CD4-positive, alpha-beta T cell (primary cell): ENCODE data around the gene C16orf95. TPM values are rescaled to one million over a fixed set of nuclear protein-coding genes. Genes with fewer than 3 reads are reported as not detected.

ENCODE experiments used
- ATAC-seq: fragments of 200-7000 bp; cut with Tn5 transposase; one replicate; pipeline ENCODE4 v1.10.0; 2022; ENCODE audit warnings: mild to moderate bottlenecking; ENCODE audit not compliant: poor library complexity
- CTCF ChIA-PET: fragments of 350-600 bp; sonication (Branson Sonifier 250); formaldehyde crosslinking; loops from one replicate; lab custom pipeline; 2021; ENCODE audit warnings: antibody characterized with exemption, inconsistent platforms; lab: Charles Lee
- POLR2A ChIA-PET: fragments of 350-600 bp; sonication (Branson Sonifier 250); formaldehyde crosslinking; loops from one replicate; lab custom pipeline; 2021; ENCODE audit warnings: antibody characterized with exemption, inconsistent platforms; lab: Charles Lee
- DNase-seq, 14 experiments: peaks; one replicate each; pipeline ENCODE4 v3.0.0-alpha.2; 2013 to 2020; ENCODE audit warnings: mixed read lengths in 2 of 14
- H3K27ac ChIP-seq, 2 donors: one replicate each; pipeline versions ENCODE4 v1.5.1 to v1.7.0; 2013; ENCODE audit warnings: low read length in 2 of 2, low read depth in 1 of 2, mild to moderate bottlenecking in 1 of 2
- H3K27me3 ChIP-seq, 2 experiments: 1 replicate in 1 of 2; 2 replicates in 1 of 2; pipeline versions ENCODE4 v1.6.1 to v1.7.0; 2013; ENCODE audit warnings: low read length in 2 of 2, control low read depth in 1 of 2, mild to moderate bottlenecking in 1 of 2, moderate library complexity in 1 of 2; ENCODE audit not compliant: insufficient read depth in 2 of 2, control insufficient read depth in 1 of 2
- H3K36me3 ChIP-seq: one replicate; pipeline ENCODE4 v1.6.1; 2013; ENCODE audit warnings: low read length, control low read depth; ENCODE audit not compliant: insufficient read depth
- H3K4me1 ChIP-seq: one replicate; pipeline ENCODE4 v1.6.1; 2013; ENCODE audit warnings: low read length, control low read depth; ENCODE audit not compliant: insufficient read depth
- H3K4me3 ChIP-seq: one replicate; pipeline ENCODE4 v1.5.1; 2013; ENCODE audit warnings: mild to moderate bottlenecking, low read length, moderate library complexity
- H3K9me3 ChIP-seq, 2 experiments: 1 replicate in 1 of 2; 2 replicates in 1 of 2; pipeline versions ENCODE4 v1.6.1 to v1.7.0; 2013; ENCODE audit warnings: low read length in 2 of 2, mild to moderate bottlenecking in 2 of 2, control low read depth in 1 of 2, moderate library complexity in 1 of 2; ENCODE audit not compliant: control insufficient read depth in 1 of 2, insufficient read depth in 1 of 2
- H3K27ac Mint-ChIP-seq: one replicate; pipeline ENCODE4 v1.8.0; 2020; ENCODE audit warnings: mixed read lengths
- H3K27me3 Mint-ChIP-seq: one replicate; pipeline ENCODE4 v1.8.0; 2021; ENCODE audit warnings: mixed read lengths
- H3K36me3 Mint-ChIP-seq: one replicate; pipeline ENCODE4 v1.8.0; 2021; ENCODE audit warnings: low read depth, mixed read lengths
- H3K4me1 Mint-ChIP-seq: one replicate; pipeline ENCODE4 v1.8.0; 2021; ENCODE audit warnings: low read depth, mixed read lengths
- H3K4me3 Mint-ChIP-seq: one replicate; pipeline ENCODE4 v1.8.0; 2020; ENCODE audit warnings: mild to moderate bottlenecking, mixed read lengths
- H3K9me3 Mint-ChIP-seq: one replicate; pipeline ENCODE4 v1.8.0; 2020; ENCODE audit warnings: mixed read lengths
- intact Hi-C, 2 experiments: fragments of 100-400 bp; cut with DNase I in 1 of 2; cut with micrococcal nuclease in 1 of 2; formaldehyde crosslinking; loops; one replicate each; pipeline versions ENCODE4 v1.15.1 to v1.9.0; 2023 to 2025; cut with DNase I, micrococcal nuclease
- total RNA-seq, 174 experiments: library from RNA in 2 of 174; stranded (reverse) in 2 of 174; gene quantifications; one replicate each; pipeline ENCODE4 v1.2.3 and lab custom pipeline; 2021 to 2026
- TF ChIP-seq, protein P1 (sequence below): fragments of 200-600 bp; IDR thresholded peaks from one replicate; pipeline ENCODE4 v1.8.0; 2022; ENCODE audit warnings: antibody characterized with exemption, mild to moderate bottlenecking

The C16orf95 gene
- total RNA-seq, 2 experiments from 2014 or later = 0.74 to 1.2 TPM

DNA sequence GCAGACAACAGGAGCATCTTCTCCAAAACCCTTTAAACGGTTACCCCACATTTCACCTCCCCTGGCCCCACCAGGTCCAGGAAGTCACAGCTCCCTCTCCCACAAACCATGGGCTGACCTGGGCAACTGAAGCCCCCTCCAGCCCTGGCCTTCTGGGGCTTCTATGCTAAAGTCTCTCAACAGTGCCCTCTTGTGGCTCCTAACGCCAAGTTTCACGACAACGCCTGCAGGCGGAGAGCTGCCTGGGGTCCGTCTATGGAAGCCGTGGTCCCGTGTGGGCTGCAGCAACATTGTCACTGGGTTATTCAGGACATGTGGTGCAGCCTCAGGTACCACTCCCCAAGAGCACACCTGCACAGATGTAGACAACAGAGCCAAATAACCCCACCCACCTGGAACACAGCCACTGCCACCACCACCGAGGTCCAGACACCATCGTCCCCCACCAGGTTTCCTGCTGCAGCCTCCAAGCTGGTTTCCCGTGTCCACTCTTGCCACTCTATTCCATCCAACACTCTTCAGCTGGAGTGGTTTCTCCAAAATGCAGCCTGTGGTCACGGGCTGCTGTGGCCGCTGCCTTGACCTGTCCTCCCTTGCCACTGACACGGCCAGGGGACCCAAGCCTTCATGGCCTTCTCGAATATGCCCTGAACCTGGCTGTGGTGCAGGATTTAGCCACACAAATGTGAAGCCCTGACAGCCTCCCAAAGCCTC lies 19.1 kb downstream of the C16orf95 start:
- Mint-ChIP-seq H3K4me1 (peaks cover 8% of the 10 kb centered on the region), H3K9me3 (no peaks in the 10 kb centered on the region), H3K4me3 (no peak overlapping the region), H3K27me3 (no peaks in the 10 kb centered on the region), H3K36me3 (no peaks in the 10 kb centered on the region), H3K27ac (no peak overlapping the region)
- Histone ChIP-seq H3K4me3 (no peak overlapping the region), H3K27ac (no peak overlapping the region), H3K4me1 (peaks cover 3% of the 10 kb centered on the region), H3K27me3 (no peaks in the 10 kb centered on the region), H3K36me3 (no peaks in the 10 kb centered on the region), H3K9me3 (no peaks in the 10 kb centered on the region)
- ChIA-PET POLR2A (no interaction called here), CTCF (interaction anchor here (0.9 kb wide), 1 partner anchor 18 kb away, joined by 3 read pairs; no protein-coding TSS in a partner anchor)
- TF ChIP-seq, protein P1, sequence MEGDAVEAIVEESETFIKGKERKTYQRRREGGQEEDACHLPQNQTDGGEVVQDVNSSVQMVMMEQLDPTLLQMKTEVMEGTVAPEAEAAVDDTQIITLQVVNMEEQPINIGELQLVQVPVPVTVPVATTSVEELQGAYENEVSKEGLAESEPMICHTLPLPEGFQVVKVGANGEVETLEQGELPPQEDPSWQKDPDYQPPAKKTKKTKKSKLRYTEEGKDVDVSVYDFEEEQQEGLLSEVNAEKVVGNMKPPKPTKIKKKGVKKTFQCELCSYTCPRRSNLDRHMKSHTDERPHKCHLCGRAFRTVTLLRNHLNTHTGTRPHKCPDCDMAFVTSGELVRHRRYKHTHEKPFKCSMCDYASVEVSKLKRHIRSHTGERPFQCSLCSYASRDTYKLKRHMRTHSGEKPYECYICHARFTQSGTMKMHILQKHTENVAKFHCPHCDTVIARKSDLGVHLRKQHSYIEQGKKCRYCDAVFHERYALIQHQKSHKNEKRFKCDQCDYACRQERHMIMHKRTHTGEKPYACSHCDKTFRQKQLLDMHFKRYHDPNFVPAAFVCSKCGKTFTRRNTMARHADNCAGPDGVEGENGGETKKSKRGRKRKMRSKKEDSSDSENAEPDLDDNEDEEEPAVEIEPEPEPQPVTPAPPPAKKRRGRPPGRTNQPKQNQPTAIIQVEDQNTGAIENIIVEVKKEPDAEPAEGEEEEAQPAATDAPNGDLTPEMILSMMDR = peak; percentile 59
- intact Hi-C loops = loop anchor here in 1 of 2 experiments (5.0 to 10.0 kb wide), 2 partner anchors 337 to 736 kb away; no protein-coding TSS in a partner anchor
- DNase-seq = peak in 9 of 14 experiments; percentile 9 to 58 (median 27)
- ATAC-seq = no peak

DNA sequence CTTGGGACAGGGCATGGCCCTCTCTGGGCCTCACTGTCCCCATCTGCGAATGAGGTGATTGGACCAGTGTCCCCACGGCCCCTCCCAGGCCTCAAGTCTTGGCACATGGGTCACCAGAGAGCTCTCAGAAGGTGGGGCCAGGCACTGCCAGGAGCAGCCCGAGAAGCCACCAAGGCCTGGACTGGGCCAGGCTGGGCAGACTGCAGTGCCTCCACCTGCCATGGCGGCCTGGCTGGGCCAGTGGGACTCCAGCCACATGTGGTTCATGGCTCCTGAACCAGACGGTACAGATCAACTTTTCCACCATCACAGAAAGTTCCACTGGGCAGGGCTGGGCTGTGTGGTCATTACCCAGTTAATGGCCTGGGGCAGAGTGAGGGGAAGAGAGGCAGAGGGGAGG lies 19.8 kb downstream of the C16orf95 start:
- Histone ChIP-seq H3K27ac (no peak overlapping the region), H3K4me3 (no peak overlapping the region), H3K36me3 (no peaks in the 10 kb centered on the region), H3K4me1 (peaks cover 3% of the 10 kb centered on the region), H3K27me3 (no peaks in the 10 kb centered on the region), H3K9me3 (no peaks in the 10 kb centered on the region)
- TF ChIP-seq, protein P1 = no peak
- no peak overlapping the region for H3K4me3 Mint-ChIP-seq
- ATAC-seq (no peak), DNase-seq (no peak)
- H3K36me3 Mint-ChIP-seq = no peaks in the 10 kb centered on the region
- H3K27me3 Mint-ChIP-seq = no peaks in the 10 kb centered on the region
- intact Hi-C loops = loop anchor here in 1 of 2 experiments (5.0 to 10.0 kb wide), 2 partner anchors 337 to 735 kb away; no protein-coding TSS in a partner anchor
- H3K27ac Mint-ChIP-seq = no peak overlapping the region
- POLR2A ChIA-PET = no interaction called here
- CTCF ChIA-PET = no interaction called here
- H3K9me3 Mint-ChIP-seq = no peaks in the 10 kb centered on the region
- H3K4me1 Mint-ChIP-seq = peaks cover 8% of the 10 kb centered on the region

DNA sequence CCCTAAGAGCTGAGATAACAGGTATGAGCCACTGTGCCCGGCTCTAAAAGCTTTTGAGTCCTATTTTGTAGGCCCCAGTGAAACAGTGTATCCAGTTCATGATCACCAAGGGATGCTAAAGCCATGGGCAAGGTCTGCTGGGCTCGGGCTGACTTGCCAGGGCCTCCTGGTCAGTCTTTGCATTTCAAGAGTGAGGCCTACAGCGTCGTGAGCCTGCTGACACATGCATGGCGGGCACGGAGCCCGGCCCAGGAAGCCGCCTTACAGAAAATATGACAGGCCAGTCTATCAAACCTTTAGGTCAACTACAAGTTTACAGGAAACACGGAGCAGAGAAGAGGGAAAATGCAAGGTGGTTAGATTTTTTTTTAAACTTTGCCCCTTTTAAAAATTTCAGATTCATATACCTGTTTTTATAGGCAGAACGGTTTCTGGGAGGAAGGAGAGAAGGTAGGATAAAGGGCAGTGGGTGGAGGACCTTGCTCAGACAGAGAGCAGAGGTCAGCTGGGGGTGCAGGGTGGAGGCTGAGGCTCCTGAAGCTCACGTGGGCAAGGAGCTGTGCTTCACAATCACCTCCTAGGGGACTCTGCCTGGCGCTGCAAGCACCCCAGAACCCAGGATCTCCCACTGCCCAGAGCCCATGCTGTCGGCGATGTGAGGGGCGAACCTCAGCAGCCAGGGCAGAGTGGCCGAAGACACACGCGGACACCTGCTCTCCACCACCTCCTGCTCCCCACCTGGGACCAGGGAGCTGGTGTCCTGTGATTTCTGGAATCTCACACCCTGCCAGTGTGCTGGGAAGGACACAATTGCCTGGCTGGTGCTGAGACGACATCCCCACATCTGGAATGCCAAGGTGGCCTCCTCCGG lies 21.3 kb downstream of the C16orf95 start:
- H3K4me1 ChIP-seq = peaks cover 3% of the 10 kb centered on the region
- intact Hi-C loops = loop anchor here in 1 of 2 experiments (5.0 to 10.0 kb wide), 2 partner anchors 339 to 734 kb away; no protein-coding TSS in a partner anchor
- Mint-ChIP-seq H3K36me3 (no peaks in the 10 kb centered on the region), H3K4me1 (peaks cover 4% of the 10 kb centered on the region), H3K27me3 (no peaks in the 10 kb centered on the region), H3K4me3 (no peak overlapping the region), H3K27ac (no peak overlapping the region), H3K9me3 (no peaks in the 10 kb centered on the region)
- ChIA-PET CTCF (no interaction called here), POLR2A (no interaction called here)
- TF ChIP-seq, protein P1 = no peak
- no peak overlapping the region for H3K27ac ChIP-seq
- no peak for ATAC-seq
- H3K9me3 ChIP-seq = peaks cover 0 to 4% of the 10 kb centered on the region in 2 experiments
- no peak for DNase-seq
- no peak overlapping the region for H3K4me3 ChIP-seq
- H3K36me3 ChIP-seq = no peaks in the 10 kb centered on the region
- no peaks in the 10 kb centered on the region for H3K27me3 ChIP-seq
